ENCODE measurements around the gene BMPR1B.

Gene BMPR1B

DNA sequence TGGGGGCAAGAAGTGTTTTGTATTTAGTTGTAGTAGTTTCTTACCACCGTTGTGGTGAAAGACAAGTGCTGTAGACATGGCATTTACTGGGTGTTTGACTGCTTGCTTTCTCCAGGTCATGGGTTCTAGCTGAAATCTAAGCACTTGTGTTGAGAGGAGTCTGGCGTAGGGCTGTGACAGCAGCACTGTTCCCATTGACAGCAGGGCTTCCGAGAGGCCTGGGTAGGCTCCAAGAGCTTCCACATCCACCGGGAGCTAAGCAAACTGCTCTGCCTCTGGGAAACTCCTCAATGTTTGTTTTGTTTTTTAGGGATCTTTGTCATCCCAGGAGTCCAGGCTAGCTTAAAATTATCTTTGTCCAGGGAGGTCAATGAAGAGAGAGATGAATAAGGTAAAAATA, 44.3 kb downstream of the BMPR1B start:
- H3K4me1 ChIP-seq (ENCODE audit: control insufficient read depth, insufficient read depth, low read length, unreplicated experiment): peaks cover 22% of the 10 kb centered on the region
- H2AFZ ChIP-seq (ENCODE audit: low read length, unreplicated experiment): no peak overlapping the region
- no peak overlapping the region for H3K4me3 ChIP-seq (ENCODE audit: low read depth, low read length)
- no peaks in the 10 kb centered on the region for H3K36me3 ChIP-seq (ENCODE audit: insufficient read depth, low read length)
- no peaks in the 10 kb centered on the region for H3K79me2 ChIP-seq (ENCODE audit: control insufficient read depth, insufficient read depth, low read length, unreplicated experiment)
- no peak overlapping the region for H3K27ac ChIP-seq (ENCODE audit: low read depth, low read length)
- no peaks in the 10 kb centered on the region for H3K27me3 ChIP-seq (ENCODE audit: insufficient read depth, low read length)

DNA sequence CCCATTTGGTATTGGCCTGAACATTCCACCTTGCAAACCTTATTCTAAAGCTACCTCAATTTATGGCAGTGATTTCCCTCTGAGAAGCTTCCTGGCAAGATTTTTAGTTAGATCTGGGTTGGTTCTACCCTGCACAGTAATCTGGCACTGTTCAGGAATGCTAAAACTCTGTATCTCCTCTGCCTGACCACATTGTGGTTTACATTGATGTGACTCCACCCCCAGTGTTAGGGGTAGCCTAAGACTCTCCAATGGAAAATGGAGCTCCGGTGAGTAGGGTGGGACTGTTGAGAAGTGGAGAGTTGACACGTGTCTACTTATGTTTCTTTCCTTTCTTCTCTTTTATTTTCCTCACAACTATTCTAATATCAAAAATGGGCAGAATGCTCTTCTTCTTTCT, 45.4 kb downstream of the BMPR1B start:
- H3K27me3 ChIP-seq (ENCODE audit: insufficient read depth, low read length): no peaks in the 10 kb centered on the region
- H3K4me3 ChIP-seq (ENCODE audit: low read depth, low read length): no peak overlapping the region
- no peaks in the 10 kb centered on the region for H3K79me2 ChIP-seq (ENCODE audit: control insufficient read depth, insufficient read depth, low read length, unreplicated experiment)
- H2AFZ ChIP-seq (ENCODE audit: low read length, unreplicated experiment): no peak overlapping the region
- no peak overlapping the region for H3K27ac ChIP-seq (ENCODE audit: low read depth, low read length)
- peaks cover 21% of the 10 kb centered on the region for H3K4me1 ChIP-seq (ENCODE audit: control insufficient read depth, insufficient read depth, low read length, unreplicated experiment)
- no peaks in the 10 kb centered on the region for H3K36me3 ChIP-seq (ENCODE audit: insufficient read depth, low read length)

DNA sequence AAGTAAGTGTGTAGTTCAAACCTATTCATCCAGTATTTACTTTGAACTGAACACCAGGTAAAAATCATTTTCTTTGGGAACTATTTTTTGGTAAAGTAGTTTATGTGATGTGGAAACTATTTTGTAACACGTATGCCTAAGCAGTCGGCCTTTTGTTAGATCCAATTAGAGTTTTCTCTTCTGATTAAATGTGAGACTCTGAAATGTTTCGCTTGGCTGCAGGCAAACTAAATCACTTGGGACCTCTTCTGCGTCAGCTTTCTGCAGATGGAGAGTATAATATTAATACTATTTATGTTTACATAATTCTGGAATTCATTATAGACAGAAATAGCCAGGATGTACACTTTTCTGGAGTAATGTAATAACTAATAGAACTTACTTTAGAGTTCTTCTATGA, 46.9 kb downstream of the BMPR1B start:
- Histone ChIP-seq H3K36me3 (ENCODE audit: insufficient read depth, low read length) (no peaks in the 10 kb centered on the region), H3K4me3 (ENCODE audit: low read depth, low read length) (no peak overlapping the region), H2AFZ (ENCODE audit: low read length, unreplicated experiment) (no peak overlapping the region), H3K4me1 (ENCODE audit: control insufficient read depth, insufficient read depth, low read length, unreplicated experiment) (peaks cover 13% of the 10 kb centered on the region), H3K79me2 (ENCODE audit: control insufficient read depth, insufficient read depth, low read length, unreplicated experiment) (no peaks in the 10 kb centered on the region), H3K27me3 (ENCODE audit: insufficient read depth, low read length) (no peaks in the 10 kb centered on the region), H3K27ac (ENCODE audit: low read depth, low read length) (no peak overlapping the region)

DNA sequence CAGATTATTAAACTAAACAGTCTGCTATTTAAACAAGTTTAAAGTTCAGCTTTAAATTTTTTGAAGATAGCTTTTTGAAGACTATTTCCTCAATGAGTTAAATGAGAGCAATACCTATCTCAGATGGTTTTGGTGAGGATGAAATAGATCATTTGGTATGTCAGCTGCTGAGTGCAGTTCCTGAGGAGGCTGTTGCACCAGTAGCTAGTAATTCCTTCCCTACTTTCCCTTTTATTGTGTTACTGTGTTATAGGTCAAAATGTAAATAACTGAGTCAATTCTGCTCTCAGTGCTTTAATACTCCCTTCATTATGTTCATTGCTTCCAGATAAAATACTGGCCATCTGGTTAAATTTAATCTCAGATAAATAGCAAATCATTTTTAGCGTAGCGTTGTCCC, 48.6 kb downstream of the BMPR1B start:
- peaks cover 18% of the 10 kb centered on the region for H3K4me1 ChIP-seq (ENCODE audit: control insufficient read depth, insufficient read depth, low read length, unreplicated experiment)
- no peaks in the 10 kb centered on the region for H3K79me2 ChIP-seq (ENCODE audit: control insufficient read depth, insufficient read depth, low read length, unreplicated experiment)
- no peaks in the 10 kb centered on the region for H3K36me3 ChIP-seq (ENCODE audit: insufficient read depth, low read length)
- H3K27me3 ChIP-seq (ENCODE audit: insufficient read depth, low read length): no peaks in the 10 kb centered on the region
- H3K4me3 ChIP-seq (ENCODE audit: low read depth, low read length): no peak overlapping the region
- H2AFZ ChIP-seq (ENCODE audit: low read length, unreplicated experiment): no peak overlapping the region
- no peak overlapping the region for H3K27ac ChIP-seq (ENCODE audit: low read depth, low read length)

DNA sequence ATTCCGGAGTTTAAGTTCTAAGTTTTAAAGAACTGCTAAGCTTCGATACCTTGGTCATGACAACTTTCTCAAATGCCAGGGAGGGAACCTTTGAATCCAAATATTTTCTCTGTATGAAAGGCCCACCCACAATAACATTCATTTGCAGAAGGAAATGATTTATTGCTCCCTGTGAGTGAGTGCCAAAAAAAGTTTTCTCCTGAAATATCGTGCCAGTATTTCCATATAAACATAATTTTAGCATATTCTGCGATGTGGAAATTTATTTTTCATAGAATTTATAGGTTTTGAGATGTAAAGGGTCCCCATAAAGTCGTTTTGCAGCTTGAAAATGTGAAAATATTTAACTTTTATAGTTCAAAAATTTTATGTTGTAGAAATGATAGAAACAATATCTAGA, 53.9 kb downstream of the BMPR1B start:
- Histone ChIP-seq H3K27me3 (ENCODE audit: insufficient read depth, low read length) (no peaks in the 10 kb centered on the region), H3K27ac (ENCODE audit: low read depth, low read length) (no peak overlapping the region), H2AFZ (ENCODE audit: low read length, unreplicated experiment) (no peak overlapping the region), H3K4me3 (ENCODE audit: low read depth, low read length) (no peak overlapping the region), H3K36me3 (ENCODE audit: insufficient read depth, low read length) (no peaks in the 10 kb centered on the region), H3K4me1 (ENCODE audit: control insufficient read depth, insufficient read depth, low read length, unreplicated experiment) (peaks cover 7% of the 10 kb centered on the region), H3K79me2 (ENCODE audit: control insufficient read depth, insufficient read depth, low read length, unreplicated experiment) (no peaks in the 10 kb centered on the region)

DNA sequence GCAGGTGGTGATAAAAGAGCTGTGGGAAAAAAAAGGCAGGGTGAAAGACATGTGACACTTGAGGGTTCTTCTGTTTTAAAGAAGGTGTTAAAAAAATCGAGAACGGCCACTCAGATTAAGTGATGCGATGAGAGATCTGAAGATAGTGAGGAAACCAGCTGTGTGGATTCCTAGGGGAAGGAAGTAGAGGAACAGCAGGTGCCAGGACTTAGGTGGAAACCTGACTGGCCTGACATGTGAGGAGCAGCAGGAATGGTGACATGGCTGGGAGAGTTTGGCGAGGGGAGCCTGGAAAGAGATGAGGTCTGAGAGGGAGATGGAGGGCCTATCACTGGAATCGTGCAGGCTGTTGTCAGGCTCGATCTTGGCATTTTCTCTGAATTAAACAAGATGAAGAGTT, 55.5 kb downstream of the BMPR1B start:
- H3K27ac ChIP-seq (ENCODE audit: low read depth, low read length): no peak overlapping the region
- H3K27me3 ChIP-seq (ENCODE audit: insufficient read depth, low read length): no peaks in the 10 kb centered on the region
- H3K79me2 ChIP-seq (ENCODE audit: control insufficient read depth, insufficient read depth, low read length, unreplicated experiment): no peaks in the 10 kb centered on the region
- peaks cover 7% of the 10 kb centered on the region for H3K4me1 ChIP-seq (ENCODE audit: control insufficient read depth, insufficient read depth, low read length, unreplicated experiment)
- H3K36me3 ChIP-seq (ENCODE audit: insufficient read depth, low read length): no peaks in the 10 kb centered on the region
- H2AFZ ChIP-seq (ENCODE audit: low read length, unreplicated experiment): no peak overlapping the region
- H3K4me3 ChIP-seq (ENCODE audit: low read depth, low read length): no peak overlapping the region

DNA sequence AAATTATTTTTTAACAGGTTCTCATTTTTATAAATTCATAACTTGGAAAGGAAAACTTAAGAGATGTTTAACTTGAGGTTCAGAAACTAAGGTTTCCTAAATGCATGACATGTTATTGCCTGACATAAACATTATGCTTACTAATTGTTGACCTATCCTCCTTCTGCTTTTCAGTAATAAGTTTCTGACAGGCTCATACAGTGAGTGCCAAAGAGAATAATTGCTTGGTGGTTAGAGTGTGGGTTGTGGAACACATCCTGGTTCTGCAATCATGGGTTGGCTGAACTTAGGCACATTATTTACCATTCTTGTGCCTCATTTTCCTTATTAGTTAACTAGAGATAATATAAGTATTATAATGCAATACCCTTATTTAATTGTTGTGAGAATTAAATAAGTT, 56.5 kb downstream of the BMPR1B start:
- H3K4me3 ChIP-seq (ENCODE audit: low read depth, low read length): no peak overlapping the region
- no peak overlapping the region for H3K27ac ChIP-seq (ENCODE audit: low read depth, low read length)
- H3K27me3 ChIP-seq (ENCODE audit: insufficient read depth, low read length): no peaks in the 10 kb centered on the region
- H2AFZ ChIP-seq (ENCODE audit: low read length, unreplicated experiment): no peak overlapping the region
- no peaks in the 10 kb centered on the region for H3K79me2 ChIP-seq (ENCODE audit: control insufficient read depth, insufficient read depth, low read length, unreplicated experiment)
- peaks cover 7% of the 10 kb centered on the region for H3K4me1 ChIP-seq (ENCODE audit: control insufficient read depth, insufficient read depth, low read length, unreplicated experiment)
- no peaks in the 10 kb centered on the region for H3K36me3 ChIP-seq (ENCODE audit: insufficient read depth, low read length)

DNA sequence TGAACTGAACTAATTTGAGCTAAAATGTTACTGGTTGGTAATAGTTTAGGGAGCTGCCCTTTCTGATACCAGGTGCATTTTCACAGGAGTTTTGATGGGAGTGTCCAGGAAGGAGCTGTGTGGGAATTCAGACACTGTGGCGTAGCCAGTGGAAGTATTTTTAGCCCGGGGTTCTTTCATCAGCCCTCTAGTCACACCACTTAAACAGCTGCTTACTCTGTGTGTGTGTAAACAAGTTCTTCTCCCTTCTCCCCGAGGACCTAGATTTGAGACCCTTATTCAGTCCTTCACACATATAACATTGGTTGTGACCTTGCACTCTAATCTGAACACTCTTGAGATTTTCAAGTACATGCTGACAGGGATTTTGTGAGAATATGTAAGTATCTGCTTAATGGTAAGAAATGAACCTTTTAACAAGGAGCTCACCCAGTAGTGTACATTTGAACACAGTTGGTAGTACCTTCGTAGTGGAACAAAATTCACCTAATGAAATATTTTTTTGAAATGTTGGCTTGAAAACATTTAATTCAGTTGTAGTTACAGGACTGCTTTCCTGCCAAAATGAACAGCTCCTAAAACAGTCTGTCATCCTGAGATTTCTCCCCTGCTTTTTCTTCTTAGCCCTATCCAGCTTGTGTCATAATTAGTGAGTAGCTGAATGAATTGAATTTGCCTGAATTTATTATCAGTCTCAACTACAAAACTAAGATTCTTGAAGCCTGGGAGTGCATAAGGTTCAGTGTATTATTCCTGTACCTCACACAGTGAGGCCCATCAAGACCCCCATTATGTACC, 61.8 kb downstream of the BMPR1B start:
- H3K79me2 ChIP-seq (ENCODE audit: control insufficient read depth, insufficient read depth, low read length, unreplicated experiment): no peaks in the 10 kb centered on the region
- no peaks in the 10 kb centered on the region for H3K27me3 ChIP-seq (ENCODE audit: insufficient read depth, low read length)
- no peak overlapping the region for H3K4me3 ChIP-seq (ENCODE audit: low read depth, low read length)
- no peaks in the 10 kb centered on the region for H3K36me3 ChIP-seq (ENCODE audit: insufficient read depth, low read length)
- no peak overlapping the region for H3K27ac ChIP-seq (ENCODE audit: low read depth, low read length)
- H3K4me1 ChIP-seq (ENCODE audit: control insufficient read depth, insufficient read depth, low read length, unreplicated experiment): no peaks in the 10 kb centered on the region
- no peak overlapping the region for H2AFZ ChIP-seq (ENCODE audit: low read length, unreplicated experiment)

DNA sequence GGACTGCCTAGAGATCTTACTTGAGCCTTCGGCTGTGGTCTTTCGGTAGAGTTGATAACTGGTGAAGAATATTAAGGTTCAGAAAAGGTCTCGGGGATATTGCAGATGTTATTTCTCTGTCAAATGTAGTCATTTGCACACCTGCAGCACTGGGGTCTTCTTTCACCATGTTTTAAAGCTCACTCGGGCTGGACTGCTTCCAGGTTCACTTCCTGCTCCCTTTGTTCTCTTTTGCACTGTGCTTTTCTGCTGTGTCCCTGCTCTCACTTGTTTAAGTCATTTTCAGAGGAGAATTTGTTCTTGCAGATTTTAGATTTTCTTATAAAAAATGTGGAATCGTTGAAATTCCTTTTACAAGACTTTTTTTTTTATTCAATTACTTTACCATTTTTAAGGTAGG, 68.5 kb downstream of the BMPR1B start:
- Histone ChIP-seq H3K4me1 (ENCODE audit: control insufficient read depth, insufficient read depth, low read length, unreplicated experiment) (peaks cover 25% of the 10 kb centered on the region), H3K27me3 (ENCODE audit: insufficient read depth, low read length) (no peaks in the 10 kb centered on the region), H3K36me3 (ENCODE audit: insufficient read depth, low read length) (no peaks in the 10 kb centered on the region), H2AFZ (ENCODE audit: low read length, unreplicated experiment) (peak overlapping the region; percentile 12), H3K79me2 (ENCODE audit: control insufficient read depth, insufficient read depth, low read length, unreplicated experiment) (no peaks in the 10 kb centered on the region), H3K4me3 (ENCODE audit: low read depth, low read length) (no peak overlapping the region), H3K27ac (ENCODE audit: low read depth, low read length) (no peak overlapping the region)

DNA sequence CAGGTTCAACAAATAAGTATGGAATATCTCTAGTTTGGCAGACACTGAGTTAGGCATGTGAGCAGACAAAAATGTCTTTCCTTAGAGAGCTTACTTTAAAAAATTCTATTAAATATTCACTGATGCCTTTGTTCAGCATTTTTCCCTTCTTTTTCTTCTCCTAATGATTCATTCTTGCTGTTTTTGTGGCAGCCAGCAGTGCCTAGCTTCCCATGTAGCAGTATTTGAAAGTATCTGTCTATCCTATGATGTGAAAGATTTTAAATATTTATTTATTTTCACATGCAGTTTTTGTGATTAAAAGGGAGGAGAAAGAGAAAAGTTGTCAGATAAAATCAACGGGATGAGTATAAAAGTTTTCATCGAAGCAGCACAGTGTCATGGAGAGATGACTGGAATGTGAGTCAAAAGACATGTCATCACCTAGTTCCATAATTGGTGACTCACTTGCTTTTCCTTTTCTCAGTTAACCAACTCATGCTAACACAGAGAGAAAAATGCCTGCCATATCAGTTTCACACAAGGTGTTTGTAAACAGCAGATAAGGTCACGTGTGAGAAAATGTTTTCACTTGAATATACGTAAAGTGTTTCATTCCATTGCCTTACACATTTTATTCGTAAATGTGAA, 69.8 kb downstream of the BMPR1B start:
- peak overlapping the region; percentile 8 for H2AFZ ChIP-seq (ENCODE audit: low read length, unreplicated experiment)
- H3K4me3 ChIP-seq (ENCODE audit: low read depth, low read length): peak overlapping the region; percentile 40
- no peaks in the 10 kb centered on the region for H3K79me2 ChIP-seq (ENCODE audit: control insufficient read depth, insufficient read depth, low read length, unreplicated experiment)
- H3K36me3 ChIP-seq (ENCODE audit: insufficient read depth, low read length): no peaks in the 10 kb centered on the region
- H3K27ac ChIP-seq (ENCODE audit: low read depth, low read length): peak overlapping the region; percentile 76
- H3K27me3 ChIP-seq (ENCODE audit: insufficient read depth, low read length): no peaks in the 10 kb centered on the region
- peaks cover 25% of the 10 kb centered on the region for H3K4me1 ChIP-seq (ENCODE audit: control insufficient read depth, insufficient read depth, low read length, unreplicated experiment)

DNA sequence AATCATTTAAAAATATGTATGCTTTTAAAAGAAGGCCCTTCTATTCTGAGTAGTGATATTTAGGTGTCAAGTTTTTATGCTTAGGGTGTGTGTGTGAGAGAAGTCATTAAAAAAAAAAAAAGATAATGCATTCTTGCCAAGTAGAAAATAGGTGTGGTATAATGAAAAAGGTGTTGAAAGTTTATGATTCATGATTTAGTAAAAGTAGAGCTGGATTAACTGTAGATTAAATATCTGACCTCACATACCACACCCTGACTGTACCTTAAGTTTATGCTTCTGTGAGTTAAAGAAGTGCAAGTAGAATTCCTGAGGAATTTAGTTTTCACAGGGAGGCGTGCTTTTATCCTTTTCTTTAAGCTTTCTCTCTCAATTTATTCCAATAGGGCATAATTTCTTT, 71.1 kb downstream of the BMPR1B start:
- Histone ChIP-seq H3K4me3 (ENCODE audit: low read depth, low read length) (no peak overlapping the region), H3K27me3 (ENCODE audit: insufficient read depth, low read length) (no peaks in the 10 kb centered on the region), H2AFZ (ENCODE audit: low read length, unreplicated experiment) (no peak overlapping the region), H3K79me2 (ENCODE audit: control insufficient read depth, insufficient read depth, low read length, unreplicated experiment) (no peaks in the 10 kb centered on the region), H3K4me1 (ENCODE audit: control insufficient read depth, insufficient read depth, low read length, unreplicated experiment) (peaks cover 35% of the 10 kb centered on the region), H3K36me3 (ENCODE audit: insufficient read depth, low read length) (no peaks in the 10 kb centered on the region), H3K27ac (ENCODE audit: low read depth, low read length) (no peak overlapping the region; the same call in 1 of the 2 replicates)

All from ACC112 (cell line).